Activated T-helper 1 cell treated with anti-CD3 and anti-CD28 coated beads, Interleukin-12 subunit alpha, Interleukin-12 subunit beta, Interleukin-2, Interleukin-4 antibody, amounts not matched to agents 30 ng/mL and 10 ng/mL and 1 ng/mL, durations not matched to agents 14 hours and 24 hours and 36 hours (primary cell): Measurements from ENCODE around the gene ELFN1. TPM values are rescaled to one million over a fixed set of nuclear protein-coding genes. Genes with fewer than 3 reads are reported as not detected.

Experiments used
- DNase-seq: peaks from one replicate; pipeline ENCODE4 v3.0.0; 2021; ENCODE audit warnings: low spot score
- H3K27ac Mint-ChIP-seq: one replicate; pipeline ENCODE4 v1.8.0; 2021; ENCODE audit warnings: mild to moderate bottlenecking, mixed read lengths
- H3K27me3 Mint-ChIP-seq: one replicate; pipeline ENCODE4 v1.8.0; 2022; ENCODE audit warnings: mild to moderate bottlenecking, moderate library complexity, mixed read lengths; ENCODE audit not compliant: insufficient read depth
- H3K36me3 Mint-ChIP-seq: one replicate; pipeline ENCODE4 v1.8.0; 2021; ENCODE audit warnings: low read depth, mixed read lengths
- H3K4me1 Mint-ChIP-seq: one replicate; pipeline ENCODE4 v1.8.0; 2021; ENCODE audit warnings: low read depth, mixed read lengths
- H3K4me3 Mint-ChIP-seq: one replicate; pipeline ENCODE4 v1.8.0; 2021; ENCODE audit warnings: mild to moderate bottlenecking, moderate library complexity, mixed read lengths
- H3K9me3 Mint-ChIP-seq: one replicate; pipeline ENCODE4 v1.8.0; 2021; ENCODE audit warnings: mixed read lengths
- intact Hi-C: fragments of 100-400 bp; cut with micrococcal nuclease; formaldehyde crosslinking; loops from one replicate; pipeline ENCODE4 v1.15.1; 2024
- total RNA-seq: library from RNA; stranded (reverse); gene quantifications from 2 replicates; pipeline ENCODE4 v1.2.3, GENCODE V29; 2022

Gene ELFN1
- total RNA-seq, 1 donor from 2014 or later = not detected

- no peak for DNase-seq
- Mint-ChIP-seq H3K4me3 (no peak overlapping the region), H3K27me3 (peaks cover 29% of the 10 kb centered on the region), H3K36me3 (no peaks in the 10 kb centered on the region), H3K27ac (no peak overlapping the region), H3K9me3 (no peaks in the 10 kb centered on the region), H3K4me1 (no peaks in the 10 kb centered on the region)
- intact Hi-C loops = no loop called here
Measured at GRCh38 chr7:1662101-1662500, 8.0 kb upstream of the ELFN1 start.

GRCh38 chr7:1662767-1663166, 7.3 kb upstream of the ELFN1 start:
- peak overlapping the region; percentile 33 for H3K4me3 Mint-ChIP-seq
- no peaks in the 10 kb centered on the region for H3K4me1 Mint-ChIP-seq
- intact Hi-C loops = no loop called here
- no peak overlapping the region for H3K27ac Mint-ChIP-seq
- H3K27me3 Mint-ChIP-seq = peaks cover 29% of the 10 kb centered on the region
- H3K36me3 Mint-ChIP-seq = no peaks in the 10 kb centered on the region
- H3K9me3 Mint-ChIP-seq = no peaks in the 10 kb centered on the region
- no peak for DNase-seq

- H3K4me3 Mint-ChIP-seq = peak overlapping the region; percentile 33
- no peak for DNase-seq
- intact Hi-C loops = no loop called here
Measured at GRCh38 chr7:1663223-1663622, 6.9 kb upstream of the ELFN1 start.

GRCh38 chr7:1663857-1664651, 6.0 kb upstream of the ELFN1 start:
- peaks cover 40% of the 10 kb centered on the region for H3K27me3 Mint-ChIP-seq
- H3K4me1 Mint-ChIP-seq = no peaks in the 10 kb centered on the region
- intact Hi-C loops = loop anchor here (2.0 kb wide), 1 partner anchor 685 kb away; no protein-coding TSS in a partner anchor
- no peaks in the 10 kb centered on the region for H3K9me3 Mint-ChIP-seq
- no peaks in the 10 kb centered on the region for H3K36me3 Mint-ChIP-seq
- no peak for DNase-seq
- H3K27ac Mint-ChIP-seq = no peak overlapping the region
- H3K4me3 Mint-ChIP-seq = no peak overlapping the region

More at GRCh38 chr7:1663223-1663622, 6.9 kb upstream of the ELFN1 start:
- Mint-ChIP-seq H3K9me3 (no peaks in the 10 kb centered on the region), H3K36me3 (no peaks in the 10 kb centered on the region), H3K27me3 (peaks cover 32% of the 10 kb centered on the region), H3K4me1 (no peaks in the 10 kb centered on the region), H3K27ac (no peak overlapping the region)

- Mint-ChIP-seq H3K9me3 (no peaks in the 10 kb centered on the region), H3K36me3 (no peaks in the 10 kb centered on the region), H3K27ac (no peak overlapping the region), H3K4me3 (no peak overlapping the region), H3K4me1 (no peaks in the 10 kb centered on the region), H3K27me3 (peaks cover 41% of the 10 kb centered on the region)
- DNase-seq = peak; percentile 16
- intact Hi-C loops = loop anchor here (2.0 to 5.0 kb wide), 3 partner anchors 262 to 684 kb away; partner anchors contain the start of gene UNCX
Measured at GRCh38 chr7:1664711-1665548, 5.1 kb upstream of the ELFN1 start.

GRCh38 chr7:1665549-1666316, 4.3 kb upstream of the ELFN1 start:
- intact Hi-C loops = loop anchor here (2.0 to 5.0 kb wide), 3 partner anchors 262 to 683 kb away; partner anchors contain the start of gene UNCX
- Mint-ChIP-seq H3K4me1 (no peaks in the 10 kb centered on the region), H3K27me3 (peaks cover 41% of the 10 kb centered on the region), H3K27ac (no peak overlapping the region), H3K36me3 (no peaks in the 10 kb centered on the region), H3K4me3 (no peak overlapping the region), H3K9me3 (no peaks in the 10 kb centered on the region)
- DNase-seq = no peak

GRCh38 chr7:1666317-1666822, 3.7 kb upstream of the ELFN1 start:
- no peak overlapping the region for H3K4me3 Mint-ChIP-seq
- H3K36me3 Mint-ChIP-seq = no peaks in the 10 kb centered on the region
- intact Hi-C loops = loop anchor here (5.0 kb wide), 2 partner anchors 261 to 434 kb away; partner anchors contain the start of gene UNCX
- no peak overlapping the region for H3K27ac Mint-ChIP-seq
- no peak for DNase-seq
- H3K4me1 Mint-ChIP-seq = no peaks in the 10 kb centered on the region
- peaks cover 43% of the 10 kb centered on the region for H3K27me3 Mint-ChIP-seq
- no peaks in the 10 kb centered on the region for H3K9me3 Mint-ChIP-seq

- Mint-ChIP-seq H3K4me1 (no peaks in the 10 kb centered on the region), H3K27me3 (peaks cover 40% of the 10 kb centered on the region), H3K9me3 (no peaks in the 10 kb centered on the region), H3K27ac (no peak overlapping the region), H3K4me3 (peak overlapping the region; percentile 51), H3K36me3 (no peaks in the 10 kb centered on the region)
- intact Hi-C loops = loop anchor here (5.0 kb wide), 2 partner anchors 260 to 435 kb away; partner anchors contain the start of gene UNCX
- no peak for DNase-seq
Measured at GRCh38 chr7:1666823-1667565, 3.1 kb upstream of the ELFN1 start.

GRCh38 chr7:1667566-1668395, 2.3 kb upstream of the ELFN1 start:
- no peaks in the 10 kb centered on the region for H3K9me3 Mint-ChIP-seq
- H3K4me1 Mint-ChIP-seq = no peaks in the 10 kb centered on the region
- H3K4me3 Mint-ChIP-seq = no peak overlapping the region

GRCh38 chr7:1668396-1669063, 1.5 kb upstream of the ELFN1 start:
- Mint-ChIP-seq H3K27ac (no peak overlapping the region), H3K9me3 (no peaks in the 10 kb centered on the region), H3K27me3 (peaks cover 28% of the 10 kb centered on the region), H3K36me3 (no peaks in the 10 kb centered on the region), H3K4me3 (peak overlapping the region; percentile 21), H3K4me1 (no peaks in the 10 kb centered on the region)
- no peak for DNase-seq
- intact Hi-C loops = loop anchor here (5.0 kb wide), 2 partner anchors 259 to 436 kb away; partner anchors contain the start of gene UNCX

More at GRCh38 chr7:1667566-1668395, 2.3 kb upstream of the ELFN1 start:
- DNase-seq = no peak
- H3K27me3 Mint-ChIP-seq = peaks cover 34% of the 10 kb centered on the region
- no peaks in the 10 kb centered on the region for H3K36me3 Mint-ChIP-seq
- no peak overlapping the region for H3K27ac Mint-ChIP-seq
- intact Hi-C loops = loop anchor here (5.0 kb wide), 2 partner anchors 260 to 435 kb away; partner anchors contain the start of gene UNCX
